HepG2 (cell line): ENCODE measurements around the gene CDC20. TPM values are rescaled to one million over a fixed set of nuclear protein-coding genes. Genes with fewer than 3 reads are reported as not detected.

Experiments used
- ATAC-seq: fragments of 200-7000 bp; cut with Tn5 transposase; 3 replicates; pipeline ENCODE4 v1.9.1; 2020; ENCODE audit warnings: mild to moderate bottlenecking, moderate library complexity
- BruUV-seq: library from RNA; stranded (reverse); fragments of 400-500 nt; replicated peaks from 2 replicates; lab custom pipeline; 2021; lab: Mats Ljungman, UMichigan
- CTCF ChIA-PET: fragments of 300-600 bp; formaldehyde crosslinking; extraction: SDS; loops from one replicate; lab custom pipeline; 2021; ENCODE audit warnings: low total read pairs, inconsistent platforms, low intra/inter-chr PET ratio; lab: Yijun Ruan, JAX
- POLR2A ChIA-PET: fragments of 350-600 bp; sonication (Branson Sonifier 250); formaldehyde crosslinking; loops from one replicate; lab custom pipeline; 2020; ENCODE audit warnings: antibody characterized with exemption, inconsistent platforms; lab: Yijun Ruan, JAX
- DNase-seq: peaks from one replicate; pipeline ENCODE4 v3.0.0-alpha.2; 2015; ENCODE audit warnings: low spot score
- FAIRE-seq: peaks from 3 replicates; lab custom pipeline; 2011; peaks lifted over from hg19 to GRCh38; lab: Jason Lieb, UNC
- H2AFZ ChIP-seq: one replicate; pipeline ENCODE4 v1.6.1; 2011; ENCODE audit warnings: low read length, inconsistent platforms
- H3K27ac ChIP-seq: fragments of 300-600 bp; 3 replicates; pipeline ENCODE4 v1.8.0; 2011; ENCODE audit warnings: mixed run types, mild to moderate bottlenecking, mixed read lengths, low read length, inconsistent platforms; ENCODE audit not compliant: insufficient read depth; ENCODE audit errors: extremely low read length
- H3K27me3 ChIP-seq, 2 experiments: fragments of 200-600 bp in 1 of 2; 2 replicates in 1 of 2; 3 replicates in 1 of 2; pipeline versions ENCODE4 v1.6.0 to v1.8.0; 2011; ENCODE audit warnings: low read length in 2 of 2, mild to moderate bottlenecking in 2 of 2, moderate library complexity in 2 of 2, inconsistent platforms in 1 of 2; ENCODE audit not compliant: insufficient read depth in 2 of 2, control insufficient read depth in 1 of 2
- H3K36me3 ChIP-seq, 2 experiments: fragments of 200-600 bp in 1 of 2; replicated peaks in 1 of 2; 2 replicates in 1 of 2; 3 replicates in 1 of 2; pipeline versions ENCODE4 v1.5.1 to v1.8.0; 2011; ENCODE audit warnings: low read length in 2 of 2, inconsistent platforms in 1 of 2; ENCODE audit not compliant: insufficient read depth in 2 of 2, control insufficient read depth in 1 of 2
- H3K4me1 ChIP-seq: 2 replicates; pipeline ENCODE4 v1.5.1; 2012; ENCODE audit warnings: low read length, inconsistent platforms; ENCODE audit not compliant: insufficient read depth
- H3K4me2 ChIP-seq: 2 replicates; pipeline ENCODE4 v1.6.0; 2011; ENCODE audit warnings: low read depth, low read length, inconsistent platforms
- H3K4me3 ChIP-seq, 3 experiments: fragments of 200-600 bp in 1 of 3; sonication (generic), shearing (Covaris generic) in 1 of 3; replicated peaks in 1 of 3; 2 replicates each; pipeline ENCODE4 v1.5.1; 2011 to 2016; ENCODE audit warnings: low read length in 3 of 3, inconsistent platforms in 2 of 3, low read depth in 2 of 3, mild to moderate bottlenecking in 2 of 3, control low read depth in 1 of 3, mixed read lengths in 1 of 3; ENCODE audit not compliant: insufficient read depth in 1 of 3
- H3K79me2 ChIP-seq: one replicate; pipeline ENCODE4 v1.6.1; 2011; ENCODE audit warnings: low read length, inconsistent platforms; ENCODE audit not compliant: insufficient read depth
- H3K9ac ChIP-seq: 2 replicates; pipeline ENCODE4 v1.6.0; 2011; ENCODE audit warnings: mild to moderate bottlenecking, low read depth, low read length, inconsistent platforms; ENCODE audit not compliant: insufficient read depth
- H3K9me3 ChIP-seq: 2 replicates; pipeline ENCODE4 v1.5.1; 2012; ENCODE audit warnings: mild to moderate bottlenecking, low read length
- H4K20me1 ChIP-seq: 2 replicates; pipeline ENCODE4 v1.6.0; 2011; ENCODE audit warnings: inconsistent platforms, mild to moderate bottlenecking, low read length, moderate library complexity; ENCODE audit not compliant: insufficient read depth
- BCL3 ChIP-seq: sonication (generic); formaldehyde crosslinking; IDR thresholded peaks from 2 replicates; pipeline ENCODE4 v1.5.1; 2020; ENCODE audit warnings: mild to moderate bottlenecking, missing genetic modification reagents, moderate library complexity
- JUN ChIP-seq: sonication (generic); formaldehyde crosslinking; IDR thresholded peaks from 2 replicates; pipeline ENCODE4 v1.4.0; 2020; ENCODE audit warnings: mild to moderate bottlenecking, missing genetic modification reagents
- NR2F6 ChIP-seq, 2 experiments: IDR thresholded peaks; 2 replicates each; pipeline ENCODE4 v1.6.1; 2016; ENCODE audit warnings: antibody characterized with exemption in 1 of 2, mild to moderate bottlenecking in 1 of 2
- YEATS2 ChIP-seq: sonication (generic); formaldehyde crosslinking; IDR thresholded peaks from 2 replicates; pipeline ENCODE4 v1.4.0; 2020; ENCODE audit warnings: missing genetic modification reagents, borderline replicate concordance
- ZHX2 ChIP-seq, 2 experiments: sonication (generic) in 1 of 2; formaldehyde crosslinking in 1 of 2; IDR thresholded peaks; 2 replicates each; pipeline versions ENCODE4 v1.6.1 to v1.9.0; 2014 to 2022; ENCODE audit warnings: antibody characterized with exemption in 1 of 2, borderline replicate concordance in 1 of 2, inconsistent platforms in 1 of 2, low read depth in 1 of 2, missing genetic modification reagents in 1 of 2
- ZNF24 ChIP-seq: fragments of 450-650 bp; IDR thresholded peaks from 2 replicates; pipeline ENCODE4 v1.6.1; 2017; ENCODE audit warnings: antibody characterized with exemption, mild to moderate bottlenecking
- ZNF782 ChIP-seq: sonication (generic); formaldehyde crosslinking; IDR thresholded peaks from 2 replicates; pipeline ENCODE4 v1.4.0; 2020; ENCODE audit warnings: missing genetic modification reagents, mild to moderate bottlenecking, borderline replicate concordance
- WGBS: methylation state at CpG from one replicate; pipeline ENCODE4 v1.1.6; 2017; ENCODE audit warnings: low lambda C conversion rate; 5-methylcytosine and 5-hydroxymethylcytosine counted together
- in situ Hi-C: cut with HindIII; loops from 2 replicates; pipeline ENCODE4 v1.10.0; 2017; ENCODE audit warnings: low pct_unique_long_range_greater_than_20kb; ENCODE audit not compliant: extremely low pct_ligation_motif_present
- intact Hi-C: fragments of 100-400 bp; cut with micrococcal nuclease; formaldehyde crosslinking; loops from one replicate; pipeline ENCODE4 v1.10.0; 2022; ENCODE audit not compliant: unreplicated experiment
- polyA plus RNA-seq, 8 experiments: library from polyadenylated mRNA; depleted of rRNA in 3 of 8; stranded (reverse) in 7 of 8; unstranded in 1 of 8; fragments of >200 nt; fragmentation: Illumina TruSeq in 4 of 8; extraction: Trizol in 4 of 8; gene quantifications; 2 replicates each; pipeline versions ENCODE4 v1.2.1 to v1.2.3, GENCODE V29; 2011 to 2016; ENCODE audit warnings: low read depth in 4 of 8, missing spikeins in 1 of 8, mixed read lengths in 1 of 8; ENCODE audit not compliant: insufficient read depth in 1 of 8
- total RNA-seq, 5 experiments: library from RNA; depleted of rRNA; stranded (reverse); fragments of >200 nt; fragmentation: Illumina TruSeq; extraction: Trizol; gene quantifications; 2 replicates each; pipeline ENCODE4 v1.2.3, GENCODE V29; 2016; ENCODE audit warnings: low read depth in 1 of 5
- TF ChIP-seq, protein P1 (sequence below): sonication (generic); formaldehyde crosslinking; IDR thresholded peaks from 2 replicates; pipeline ENCODE4 v1.8.0; 2022; ENCODE audit warnings: mild to moderate bottlenecking, missing genetic modification reagents, moderate library complexity
- TF ChIP-seq, protein P2 (sequence below): sonication (generic); formaldehyde crosslinking; IDR thresholded peaks from 2 replicates; pipeline ENCODE4 v1.5.1; 2020; ENCODE audit warnings: mild to moderate bottlenecking, moderate library complexity, missing genetic modification reagents
- TF ChIP-seq, protein P3 (sequence below): IDR thresholded peaks from 2 replicates; pipeline ENCODE4 v1.6.1; 2012; ENCODE audit warnings: low read length, improper control_type of control experiment

CDC20 gene
- total and polyA plus RNA-seq, 2 of the 13 experiments (the other 11 are each of a cell fraction or from before 2014, with no cell fraction given) = 57.9 to 90.0 TPM

DNA sequence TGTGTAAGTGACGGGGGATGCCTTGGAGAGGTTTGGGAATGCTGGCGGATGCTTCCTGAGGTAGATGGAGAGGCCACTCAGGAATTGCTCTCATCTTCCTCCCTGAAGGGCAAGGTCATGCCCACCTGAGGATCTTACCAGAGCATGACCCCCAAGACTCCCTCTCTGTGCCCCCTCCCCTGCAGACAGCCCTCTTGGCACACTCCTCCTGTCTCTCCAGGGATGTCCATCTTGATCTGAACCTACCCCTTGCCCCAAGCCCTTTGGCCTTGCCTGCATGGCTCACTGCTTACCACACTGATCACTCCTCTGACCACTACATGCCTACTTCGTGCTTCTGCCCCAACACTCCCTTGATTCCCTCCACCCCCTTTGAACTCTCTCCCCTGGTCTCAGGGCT lies 39.0 kb upstream of the CDC20 start:
- intact Hi-C loops = no loop called here
- Histone ChIP-seq H4K20me1 (no peaks in the 10 kb centered on the region), H3K27me3 (peaks cover 6 to 29% of the 10 kb centered on the region in 2 experiments), H3K79me2 (no peaks in the 10 kb centered on the region), H3K36me3 (no peaks in the 10 kb centered on the region), H3K4me1 (peaks cover 13% of the 10 kb centered on the region), H3K9me3 (no peaks in the 10 kb centered on the region), H2AFZ (no peak overlapping the region), H3K4me3 (no peak overlapping the region), H3K9ac (no peak overlapping the region), H3K27ac (no peak overlapping the region), H3K4me2 (no peak overlapping the region)
- in situ Hi-C loops = no loop called here
- CTCF ChIA-PET = no interaction called here
- no peak for FAIRE-seq
- no TSS peak for BruUV-seq
- 95% methylated on average over 2 of the region's 3 CpGs for WGBS
- ATAC-seq = no peak
- POLR2A ChIA-PET = no interaction called here
- no peak for DNase-seq
- TF ChIP-seq ZNF782 (CRISPR knock-in tag) (no peak), YEATS2 (CRISPR knock-in tag) (no peak), BCL3 (no peak), JUN (no peak), ZHX2 (IDR thresholded peaks at IDR 0.05; ENCODE audit: low read depth) (no peak), ZHX2 (CRISPR knock-in tag; IDR thresholded peaks at IDR 0.05; ENCODE audit: borderline replicate concordance) (no peak), ZNF24 (no peak), NR2F6 (IDR thresholded peaks at IDR 0.05) (no peak), NR2F6 (CRISPR knock-in tag; IDR thresholded peaks at IDR 0.05) (no peak)
- TF ChIP-seq, protein P1, sequence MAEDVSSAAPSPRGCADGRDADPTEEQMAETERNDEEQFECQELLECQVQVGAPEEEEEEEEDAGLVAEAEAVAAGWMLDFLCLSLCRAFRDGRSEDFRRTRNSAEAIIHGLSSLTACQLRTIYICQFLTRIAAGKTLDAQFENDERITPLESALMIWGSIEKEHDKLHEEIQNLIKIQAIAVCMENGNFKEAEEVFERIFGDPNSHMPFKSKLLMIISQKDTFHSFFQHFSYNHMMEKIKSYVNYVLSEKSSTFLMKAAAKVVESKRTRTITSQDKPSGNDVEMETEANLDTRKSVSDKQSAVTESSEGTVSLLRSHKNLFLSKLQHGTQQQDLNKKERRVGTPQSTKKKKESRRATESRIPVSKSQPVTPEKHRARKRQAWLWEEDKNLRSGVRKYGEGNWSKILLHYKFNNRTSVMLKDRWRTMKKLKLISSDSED (CRISPR knock-in tag) = no peak
- TF ChIP-seq, protein P2, sequence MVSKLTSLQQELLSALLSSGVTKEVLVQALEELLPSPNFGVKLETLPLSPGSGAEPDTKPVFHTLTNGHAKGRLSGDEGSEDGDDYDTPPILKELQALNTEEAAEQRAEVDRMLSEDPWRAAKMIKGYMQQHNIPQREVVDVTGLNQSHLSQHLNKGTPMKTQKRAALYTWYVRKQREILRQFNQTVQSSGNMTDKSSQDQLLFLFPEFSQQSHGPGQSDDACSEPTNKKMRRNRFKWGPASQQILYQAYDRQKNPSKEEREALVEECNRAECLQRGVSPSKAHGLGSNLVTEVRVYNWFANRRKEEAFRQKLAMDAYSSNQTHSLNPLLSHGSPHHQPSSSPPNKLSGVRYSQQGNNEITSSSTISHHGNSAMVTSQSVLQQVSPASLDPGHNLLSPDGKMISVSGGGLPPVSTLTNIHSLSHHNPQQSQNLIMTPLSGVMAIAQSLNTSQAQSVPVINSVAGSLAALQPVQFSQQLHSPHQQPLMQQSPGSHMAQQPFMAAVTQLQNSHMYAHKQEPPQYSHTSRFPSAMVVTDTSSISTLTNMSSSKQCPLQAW (CRISPR knock-in tag) = no peak
- TF ChIP-seq, protein P3, sequence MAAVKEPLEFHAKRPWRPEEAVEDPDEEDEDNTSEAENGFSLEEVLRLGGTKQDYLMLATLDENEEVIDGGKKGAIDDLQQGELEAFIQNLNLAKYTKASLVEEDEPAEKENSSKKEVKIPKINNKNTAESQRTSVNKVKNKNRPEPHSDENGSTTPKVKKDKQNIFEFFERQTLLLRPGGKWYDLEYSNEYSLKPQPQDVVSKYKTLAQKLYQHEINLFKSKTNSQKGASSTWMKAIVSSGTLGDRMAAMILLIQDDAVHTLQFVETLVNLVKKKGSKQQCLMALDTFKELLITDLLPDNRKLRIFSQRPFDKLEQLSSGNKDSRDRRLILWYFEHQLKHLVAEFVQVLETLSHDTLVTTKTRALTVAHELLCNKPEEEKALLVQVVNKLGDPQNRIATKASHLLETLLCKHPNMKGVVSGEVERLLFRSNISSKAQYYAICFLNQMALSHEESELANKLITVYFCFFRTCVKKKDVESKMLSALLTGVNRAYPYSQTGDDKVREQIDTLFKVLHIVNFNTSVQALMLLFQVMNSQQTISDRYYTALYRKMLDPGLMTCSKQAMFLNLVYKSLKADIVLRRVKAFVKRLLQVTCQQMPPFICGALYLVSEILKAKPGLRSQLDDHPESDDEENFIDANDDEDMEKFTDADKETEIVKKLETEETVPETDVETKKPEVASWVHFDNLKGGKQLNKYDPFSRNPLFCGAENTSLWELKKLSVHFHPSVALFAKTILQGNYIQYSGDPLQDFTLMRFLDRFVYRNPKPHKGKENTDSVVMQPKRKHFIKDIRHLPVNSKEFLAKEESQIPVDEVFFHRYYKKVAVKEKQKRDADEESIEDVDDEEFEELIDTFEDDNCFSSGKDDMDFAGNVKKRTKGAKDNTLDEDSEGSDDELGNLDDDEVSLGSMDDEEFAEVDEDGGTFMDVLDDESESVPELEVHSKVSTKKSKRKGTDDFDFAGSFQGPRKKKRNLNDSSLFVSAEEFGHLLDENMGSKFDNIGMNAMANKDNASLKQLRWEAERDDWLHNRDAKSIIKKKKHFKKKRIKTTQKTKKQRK = no peak
